ENCODE results near the gene IQCE.
"Not testable (repeated sequence)": the region's sequence is repeated elsewhere in the genome, so short reads cannot be mapped to it uniquely, and the experiment has no call there.

DNA sequence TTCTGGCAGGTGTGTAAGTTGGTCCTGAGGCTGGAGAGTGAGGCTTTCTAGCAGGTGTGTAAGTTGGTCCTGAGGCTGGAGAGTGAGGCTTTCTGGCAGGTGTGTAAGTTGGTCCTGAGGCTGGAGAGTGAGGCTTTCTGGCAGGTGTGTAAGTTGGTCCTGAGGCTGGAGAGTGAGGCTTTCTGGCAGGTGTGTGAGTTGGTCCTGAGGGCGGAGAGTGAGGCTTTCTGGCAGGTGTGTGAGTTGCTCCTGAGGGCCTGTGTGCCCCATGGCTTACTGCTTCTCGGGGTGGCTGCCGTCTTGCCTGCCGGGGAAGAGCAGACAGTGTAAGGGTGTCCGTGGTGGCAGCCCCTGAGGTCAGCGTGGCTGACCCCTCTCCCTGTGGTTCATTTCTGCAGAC, 50.9 kb downstream of the IQCE start:
- TF ChIP-seq, protein P1, sequence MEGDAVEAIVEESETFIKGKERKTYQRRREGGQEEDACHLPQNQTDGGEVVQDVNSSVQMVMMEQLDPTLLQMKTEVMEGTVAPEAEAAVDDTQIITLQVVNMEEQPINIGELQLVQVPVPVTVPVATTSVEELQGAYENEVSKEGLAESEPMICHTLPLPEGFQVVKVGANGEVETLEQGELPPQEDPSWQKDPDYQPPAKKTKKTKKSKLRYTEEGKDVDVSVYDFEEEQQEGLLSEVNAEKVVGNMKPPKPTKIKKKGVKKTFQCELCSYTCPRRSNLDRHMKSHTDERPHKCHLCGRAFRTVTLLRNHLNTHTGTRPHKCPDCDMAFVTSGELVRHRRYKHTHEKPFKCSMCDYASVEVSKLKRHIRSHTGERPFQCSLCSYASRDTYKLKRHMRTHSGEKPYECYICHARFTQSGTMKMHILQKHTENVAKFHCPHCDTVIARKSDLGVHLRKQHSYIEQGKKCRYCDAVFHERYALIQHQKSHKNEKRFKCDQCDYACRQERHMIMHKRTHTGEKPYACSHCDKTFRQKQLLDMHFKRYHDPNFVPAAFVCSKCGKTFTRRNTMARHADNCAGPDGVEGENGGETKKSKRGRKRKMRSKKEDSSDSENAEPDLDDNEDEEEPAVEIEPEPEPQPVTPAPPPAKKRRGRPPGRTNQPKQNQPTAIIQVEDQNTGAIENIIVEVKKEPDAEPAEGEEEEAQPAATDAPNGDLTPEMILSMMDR (IDR thresholded peaks at IDR 0.05) = not testable (repeated sequence)
- TF ChIP-seq EZH2 (IDR thresholded peaks at IDR 0.05; ENCODE audit: borderline replicate concordance, insufficient read depth, low read depth, low read length, poor library complexity, severe bottlenecking) = not testable (repeated sequence)
